ENCODE results near the gene IFITM5.

The IFITM5 gene

DNA sequence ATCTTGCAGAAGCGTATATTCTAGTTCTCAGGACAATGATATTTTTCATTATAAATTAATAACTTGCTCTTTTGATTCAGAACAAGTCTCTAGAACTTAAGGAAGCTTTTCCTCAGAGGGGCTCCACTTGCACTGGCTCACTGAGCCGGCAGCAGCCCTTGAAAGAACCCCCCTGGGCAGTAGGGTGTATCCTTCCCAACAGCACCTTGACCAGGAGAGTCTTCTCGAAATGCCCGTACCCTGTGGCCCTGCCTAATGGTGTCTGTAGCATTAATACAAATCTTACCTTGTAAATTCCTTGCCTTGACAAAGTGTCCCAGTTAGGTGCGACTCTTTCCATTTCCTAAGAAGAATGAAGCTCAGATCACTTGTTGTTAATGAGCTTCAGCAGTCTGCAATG lies 49.1 kb downstream of the IFITM5 start:
- Mint-ChIP-seq H3K4me3 (no peak overlapping the region), H3K27ac (ENCODE audit: low read depth) (no peak overlapping the region), H3K4me1 (peaks cover 6% of the 10 kb centered on the region), H3K27me3 (no peaks in the 10 kb centered on the region), H3K9me3 (no peaks in the 10 kb centered on the region), H3K36me3 (ENCODE audit: insufficient read depth) (peaks cover 71% of the 10 kb centered on the region)
- ATAC-seq (replicated peaks; ENCODE audit: extremely low read depth, poor library complexity, severe bottlenecking) (no peak), DNase-seq (ENCODE audit: low spot score in 2 of 2) (no peak)

DNA sequence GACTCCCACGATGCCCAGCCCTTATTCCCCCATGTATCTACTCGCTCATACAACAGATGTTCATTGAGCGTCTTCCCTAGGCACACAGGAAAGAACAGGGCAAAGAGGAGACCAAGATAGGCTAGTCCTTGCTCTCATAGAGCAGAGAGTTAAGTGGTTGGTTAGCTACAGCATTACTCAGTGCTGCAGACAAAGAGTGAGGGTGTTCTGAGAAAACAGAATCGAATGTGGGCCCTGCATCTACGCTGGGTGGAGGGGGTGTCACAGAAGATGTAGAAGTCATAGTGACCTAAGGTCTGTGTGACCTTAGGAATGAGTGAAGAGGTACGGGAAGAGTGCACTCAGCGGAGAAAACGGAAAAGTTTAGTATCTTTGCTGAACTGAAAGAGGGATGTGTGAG lies 50.3 kb downstream of the IFITM5 start:
- no peak for DNase-seq (ENCODE audit: low spot score in 2 of 2)
- ATAC-seq (replicated peaks; ENCODE audit: extremely low read depth, poor library complexity, severe bottlenecking), result no peak
- Mint-ChIP-seq H3K27ac (ENCODE audit: low read depth) (no peak overlapping the region), H3K9me3 (no peaks in the 10 kb centered on the region), H3K4me1 (peaks cover 6% of the 10 kb centered on the region), H3K36me3 (ENCODE audit: insufficient read depth) (peaks cover 79% of the 10 kb centered on the region), H3K4me3 (no peak overlapping the region), H3K27me3 (no peaks in the 10 kb centered on the region)

Data from central memory CD8-positive, alpha-beta T cell (primary cell).